ENCODE results near the gene SLC44A1. TPM values are rescaled to one million over a fixed set of nuclear protein-coding genes. Genes with fewer than 3 reads are reported as not detected.
"Not testable (repeated sequence)": the region's sequence is repeated elsewhere in the genome, so short reads cannot be mapped to it uniquely, and the experiment has no call there.

SLC44A1 gene
- total RNA-seq, 1 experiment from 2014 or later, result 30.8 TPM

GRCh38 chr9:105251733-105252404 lies 7.4 kb downstream of the SLC44A1 start:
- Histone ChIP-seq H3K27me3 (ENCODE audit: control insufficient read depth, insufficient read depth, low read length) (no peaks in the 10 kb centered on the region), H3K36me3 (replicated peaks; ENCODE audit: control insufficient read depth, insufficient read depth, low read length) (no peaks in the 10 kb centered on the region), H3K4me3 (ENCODE audit: insufficient read depth, low read depth, low read length) (no peak overlapping the region)
- no peak for DNase-seq

GRCh38 chr9:105252405-105252756 lies 7.9 kb downstream of the SLC44A1 start:
- no peaks in the 10 kb centered on the region for H3K36me3 ChIP-seq (replicated peaks; ENCODE audit: control insufficient read depth, insufficient read depth, low read length)
- no peaks in the 10 kb centered on the region for H3K27me3 ChIP-seq (ENCODE audit: control insufficient read depth, insufficient read depth, low read length)
- DNase-seq, result no peak
- H3K4me3 ChIP-seq (ENCODE audit: insufficient read depth, low read depth, low read length), result no peak overlapping the region

GRCh38 chr9:105254226-105254625 lies 9.8 kb downstream of the SLC44A1 start:
- Histone ChIP-seq H3K36me3 (replicated peaks; ENCODE audit: control insufficient read depth, insufficient read depth, low read length) (no peaks in the 10 kb centered on the region), H3K4me3 (ENCODE audit: insufficient read depth, low read depth, low read length) (no peak overlapping the region), H3K27me3 (ENCODE audit: control insufficient read depth, insufficient read depth, low read length) (no peaks in the 10 kb centered on the region)
- no peak for DNase-seq

GRCh38 chr9:105255421-105255820 lies 11.0 kb downstream of the SLC44A1 start:
- no peaks in the 10 kb centered on the region for H3K36me3 ChIP-seq (replicated peaks; ENCODE audit: control insufficient read depth, insufficient read depth, low read length)
- H3K27me3 ChIP-seq (ENCODE audit: control insufficient read depth, insufficient read depth, low read length), result no peaks in the 10 kb centered on the region
- DNase-seq, result no peak
- no peak overlapping the region for H3K4me3 ChIP-seq (ENCODE audit: insufficient read depth, low read depth, low read length)

- not testable (repeated sequence) for H3K27me3 ChIP-seq (ENCODE audit: control insufficient read depth, insufficient read depth, low read length); H3K36me3 ChIP-seq (replicated peaks; ENCODE audit: control insufficient read depth, insufficient read depth, low read length); DNase-seq; H3K4me3 ChIP-seq (ENCODE audit: insufficient read depth, low read depth, low read length)
Measured at GRCh38 chr9:105256569-105256968, 12.1 kb downstream of the SLC44A1 start.

GRCh38 chr9:105257809-105258208 lies 13.4 kb downstream of the SLC44A1 start:
- Histone ChIP-seq H3K4me3 (ENCODE audit: insufficient read depth, low read depth, low read length) (no peak overlapping the region), H3K36me3 (replicated peaks; ENCODE audit: control insufficient read depth, insufficient read depth, low read length) (no peaks in the 10 kb centered on the region), H3K27me3 (ENCODE audit: control insufficient read depth, insufficient read depth, low read length) (no peaks in the 10 kb centered on the region)
- no peak for DNase-seq

GRCh38 chr9:105258225-105258737 lies 13.8 kb downstream of the SLC44A1 start:
- no peaks in the 10 kb centered on the region for H3K27me3 ChIP-seq (ENCODE audit: control insufficient read depth, insufficient read depth, low read length)
- DNase-seq, result no peak

GRCh38 chr9:105259274-105259673 lies 14.8 kb downstream of the SLC44A1 start:
- Histone ChIP-seq H3K27me3 (ENCODE audit: control insufficient read depth, insufficient read depth, low read length) (no peaks in the 10 kb centered on the region), H3K36me3 (replicated peaks; ENCODE audit: control insufficient read depth, insufficient read depth, low read length) (no peaks in the 10 kb centered on the region), H3K4me3 (ENCODE audit: insufficient read depth, low read depth, low read length) (no peak overlapping the region)
- DNase-seq, result no peak

More at GRCh38 chr9:105258225-105258737, 13.8 kb downstream of the SLC44A1 start:
- no peaks in the 10 kb centered on the region for H3K36me3 ChIP-seq (replicated peaks; ENCODE audit: control insufficient read depth, insufficient read depth, low read length)
- no peak overlapping the region for H3K4me3 ChIP-seq (ENCODE audit: insufficient read depth, low read depth, low read length)

GRCh38 chr9:105259731-105260612 lies 15.5 kb downstream of the SLC44A1 start:
- DNase-seq, result no peak
- Histone ChIP-seq H3K27me3 (ENCODE audit: control insufficient read depth, insufficient read depth, low read length) (no peaks in the 10 kb centered on the region), H3K4me3 (ENCODE audit: insufficient read depth, low read depth, low read length) (no peak overlapping the region), H3K36me3 (replicated peaks; ENCODE audit: control insufficient read depth, insufficient read depth, low read length) (no peaks in the 10 kb centered on the region)

GRCh38 chr9:105262497-105262896 lies 18.0 kb downstream of the SLC44A1 start:
- Histone ChIP-seq H3K36me3 (replicated peaks; ENCODE audit: control insufficient read depth, insufficient read depth, low read length) (no peaks in the 10 kb centered on the region), H3K4me3 (ENCODE audit: insufficient read depth, low read depth, low read length) (no peak overlapping the region), H3K27me3 (ENCODE audit: control insufficient read depth, insufficient read depth, low read length) (no peaks in the 10 kb centered on the region)
- DNase-seq, result no peak

- H3K36me3 ChIP-seq (replicated peaks; ENCODE audit: control insufficient read depth, insufficient read depth, low read length), result no peaks in the 10 kb centered on the region
- H3K27me3 ChIP-seq (ENCODE audit: control insufficient read depth, insufficient read depth, low read length), result no peaks in the 10 kb centered on the region
- no peak for DNase-seq
- no peak overlapping the region for H3K4me3 ChIP-seq (ENCODE audit: insufficient read depth, low read depth, low read length)
Measured at GRCh38 chr9:105264380-105264779, 19.9 kb downstream of the SLC44A1 start.

- not testable (repeated sequence) for H3K4me3 ChIP-seq (ENCODE audit: insufficient read depth, low read depth, low read length); H3K27me3 ChIP-seq (ENCODE audit: control insufficient read depth, insufficient read depth, low read length); DNase-seq; H3K36me3 ChIP-seq (replicated peaks; ENCODE audit: control insufficient read depth, insufficient read depth, low read length)
Measured at GRCh38 chr9:105268254-105268653, 23.8 kb downstream of the SLC44A1 start.

- H3K36me3 ChIP-seq (replicated peaks; ENCODE audit: control insufficient read depth, insufficient read depth, low read length), result no peaks in the 10 kb centered on the region
- no peak for DNase-seq
- H3K27me3 ChIP-seq (ENCODE audit: control insufficient read depth, insufficient read depth, low read length), result no peaks in the 10 kb centered on the region
- H3K4me3 ChIP-seq (ENCODE audit: insufficient read depth, low read depth, low read length), result no peak overlapping the region
Measured at GRCh38 chr9:105269593-105269992, 25.1 kb downstream of the SLC44A1 start.

GRCh38 chr9:105270711-105271110 lies 26.3 kb downstream of the SLC44A1 start:
- DNase-seq, result no peak
- Histone ChIP-seq H3K27me3 (ENCODE audit: control insufficient read depth, insufficient read depth, low read length) (no peaks in the 10 kb centered on the region), H3K4me3 (ENCODE audit: insufficient read depth, low read depth, low read length) (no peak overlapping the region), H3K36me3 (replicated peaks; ENCODE audit: control insufficient read depth, insufficient read depth, low read length) (no peaks in the 10 kb centered on the region)

- no peak for DNase-seq
- no peak overlapping the region for H3K4me3 ChIP-seq (ENCODE audit: insufficient read depth, low read depth, low read length)
- H3K27me3 ChIP-seq (ENCODE audit: control insufficient read depth, insufficient read depth, low read length), result no peaks in the 10 kb centered on the region
- no peaks in the 10 kb centered on the region for H3K36me3 ChIP-seq (replicated peaks; ENCODE audit: control insufficient read depth, insufficient read depth, low read length)
Measured at GRCh38 chr9:105273731-105274130, 29.3 kb downstream of the SLC44A1 start.
